Calu3 (cell line): Measurements from ENCODE around the gene PCSK6. TPM values are rescaled to one million over a fixed set of nuclear protein-coding genes. Genes with fewer than 3 reads are reported as not detected.

Experiments used
- BruUV-seq: library from RNA; stranded (reverse); fragments of 400-500 nt; replicated peaks from 2 replicates; lab custom pipeline; 2021; lab: Mats Ljungman, UMichigan
- CTCF ChIA-PET: fragments of 300-600 bp; sonication (Branson Sonifier 250); formaldehyde crosslinking; loops from one replicate; lab custom pipeline; 2022; ENCODE audit warnings: antibody characterized with exemption; lab: Charles Lee
- DNase-seq: peaks from one replicate; pipeline ENCODE4 v3.0.0; 2022
- H3K27ac Mint-ChIP-seq: one replicate; pipeline ENCODE4 v1.8.0; 2022; ENCODE audit warnings: mixed read lengths; ENCODE audit not compliant: unreplicated experiment
- H3K27me3 Mint-ChIP-seq: one replicate; pipeline ENCODE4 v1.8.0; 2022; ENCODE audit warnings: mixed read lengths; ENCODE audit not compliant: unreplicated experiment
- H3K36me3 Mint-ChIP-seq: one replicate; pipeline ENCODE4 v1.8.0; 2022; ENCODE audit warnings: mild to moderate bottlenecking, moderate library complexity, mixed read lengths; ENCODE audit not compliant: insufficient read depth, unreplicated experiment
- H3K4me1 Mint-ChIP-seq: one replicate; pipeline ENCODE4 v1.8.0; 2022; ENCODE audit warnings: mild to moderate bottlenecking, low read depth, mixed read lengths; ENCODE audit not compliant: unreplicated experiment
- H3K4me3 Mint-ChIP-seq: one replicate; pipeline ENCODE4 v1.8.0; 2022; ENCODE audit warnings: mild to moderate bottlenecking, low read depth, moderate library complexity, mixed read lengths; ENCODE audit not compliant: unreplicated experiment
- H3K9me3 Mint-ChIP-seq: one replicate; pipeline ENCODE4 v1.8.0; 2022; ENCODE audit warnings: low read depth, mixed read lengths; ENCODE audit not compliant: unreplicated experiment
- CTCF ChIP-seq: fragments of 200-600 bp; IDR thresholded peaks from one replicate; pipeline ENCODE4 v1.8.0; 2022; ENCODE audit warnings: antibody characterized with exemption; ENCODE audit not compliant: unreplicated experiment
- intact Hi-C: fragments of 100-400 bp; cut with micrococcal nuclease; formaldehyde crosslinking; loops from one replicate; pipeline ENCODE4 v1.10.0; 2022; ENCODE audit not compliant: unreplicated experiment
- total RNA-seq: library from RNA; stranded (reverse); gene quantifications from 2 replicates; pipeline ENCODE4 v1.2.3, GENCODE V29; 2022

The PCSK6 gene
- total RNA-seq, 1 experiment from 2014 or later: 5.1 TPM

- no peak for TF ChIP-seq CTCF
- Mint-ChIP-seq H3K27ac (no peak overlapping the region), H3K36me3 (no peaks in the 10 kb centered on the region), H3K9me3 (peaks cover 3% of the 10 kb centered on the region), H3K27me3 (no peaks in the 10 kb centered on the region), H3K4me3 (no peak overlapping the region), H3K4me1 (peaks cover 4% of the 10 kb centered on the region)
- intact Hi-C loops: no loop called here
- DNase-seq: no peak
- CTCF ChIA-PET: no interaction called here
- no TSS peak for BruUV-seq
Measured at GRCh38 chr15:101444807-101445508, 44.5 kb downstream of the PCSK6 start.

- BruUV-seq: no TSS peak
- peaks cover 3% of the 10 kb centered on the region for H3K9me3 Mint-ChIP-seq
- TF ChIP-seq CTCF: no peak
- CTCF ChIA-PET: no interaction called here
- no peak overlapping the region for H3K27ac Mint-ChIP-seq
- H3K4me1 Mint-ChIP-seq: peaks cover 14% of the 10 kb centered on the region
- H3K4me3 Mint-ChIP-seq: no peak overlapping the region
- no peak for DNase-seq
- intact Hi-C loops: no loop called here
- H3K27me3 Mint-ChIP-seq: no peaks in the 10 kb centered on the region
- no peaks in the 10 kb centered on the region for H3K36me3 Mint-ChIP-seq
Measured at GRCh38 chr15:101444015-101444414, 45.5 kb downstream of the PCSK6 start.

GRCh38 chr15:101442272-101442671 lies 47.2 kb downstream of the PCSK6 start:
- DNase-seq: no peak
- peaks cover 20% of the 10 kb centered on the region for H3K4me1 Mint-ChIP-seq
- intact Hi-C loops: no loop called here
- no peaks in the 10 kb centered on the region for H3K27me3 Mint-ChIP-seq
- peaks cover 3% of the 10 kb centered on the region for H3K9me3 Mint-ChIP-seq
- BruUV-seq: no TSS peak
- CTCF ChIA-PET: interaction anchor here (0.6 kb wide), 1 partner anchor 481 kb away, joined by 3 read pairs; no protein-coding TSS in a partner anchor
- no peak for TF ChIP-seq CTCF
- no peak overlapping the region for H3K4me3 Mint-ChIP-seq
- H3K36me3 Mint-ChIP-seq: no peaks in the 10 kb centered on the region
- H3K27ac Mint-ChIP-seq: no peak overlapping the region

GRCh38 chr15:101441696-101442095 lies 47.8 kb downstream of the PCSK6 start:
- no peak for DNase-seq
- no peaks in the 10 kb centered on the region for H3K36me3 Mint-ChIP-seq
- CTCF ChIA-PET: no interaction called here
- no TSS peak for BruUV-seq
- peaks cover 3% of the 10 kb centered on the region for H3K9me3 Mint-ChIP-seq
- no peak overlapping the region for H3K27ac Mint-ChIP-seq
- H3K4me1 Mint-ChIP-seq: peaks cover 20% of the 10 kb centered on the region
- H3K4me3 Mint-ChIP-seq: no peak overlapping the region
- no peaks in the 10 kb centered on the region for H3K27me3 Mint-ChIP-seq
- no peak for TF ChIP-seq CTCF
- intact Hi-C loops: no loop called here
